Measurements from ENCODE around the gene PDZD2.

PDZD2 gene

GRCh38 chr5:31638345-31638744 lies 586 bp upstream of the PDZD2 start:
- no peak for DNase-seq (ENCODE audit: low read depth, low spot score)

- DNase-seq (ENCODE audit: low read depth, low spot score) = no peak
These were observed 815 bp downstream of the PDZD2 start for GRCh38 chr5:31639481-31640411.

- DNase-seq (ENCODE audit: low read depth, low spot score) = no peak
These were observed 1.6 kb downstream of the PDZD2 start for GRCh38 chr5:31640573-31640972.

- DNase-seq (ENCODE audit: low read depth, low spot score) = no peak
These were observed 2.1 kb downstream of the PDZD2 start for GRCh38 chr5:31641059-31641458.

- DNase-seq (ENCODE audit: low read depth, low spot score) = no peak
These were observed 2.6 kb downstream of the PDZD2 start for GRCh38 chr5:31641575-31641974.

- DNase-seq (ENCODE audit: low read depth, low spot score) = no peak
These were observed 6.6 kb downstream of the PDZD2 start for GRCh38 chr5:31645420-31646081.

GRCh38 chr5:31648326-31648725 lies 9.4 kb downstream of the PDZD2 start:
- DNase-seq (ENCODE audit: low read depth, low spot score) = no peak

- no peak for DNase-seq (ENCODE audit: low read depth, low spot score)
These were observed 12.3 kb downstream of the PDZD2 start for GRCh38 chr5:31651241-31651640.

- DNase-seq (ENCODE audit: low read depth, low spot score) = no peak
These were observed 16.6 kb downstream of the PDZD2 start for GRCh38 chr5:31655491-31655890.

- no peak for DNase-seq (ENCODE audit: low read depth, low spot score)
These were observed 17.9 kb downstream of the PDZD2 start for GRCh38 chr5:31656806-31657205.

GRCh38 chr5:31657315-31657979 lies 18.5 kb downstream of the PDZD2 start:
- DNase-seq (ENCODE audit: low read depth, low spot score) = no peak

GRCh38 chr5:31661257-31661656 lies 22.3 kb downstream of the PDZD2 start:
- DNase-seq (ENCODE audit: low read depth, low spot score) = no peak

GRCh38 chr5:31663519-31663918 lies 24.6 kb downstream of the PDZD2 start:
- no peak for DNase-seq (ENCODE audit: low read depth, low spot score)

- DNase-seq (ENCODE audit: low read depth, low spot score) = no peak
These were observed 25.6 kb downstream of the PDZD2 start for GRCh38 chr5:31664566-31664965.

GRCh38 chr5:31671339-31671741 lies 32.4 kb downstream of the PDZD2 start:
- DNase-seq (ENCODE audit: low read depth, low spot score) = no peak

GRCh38 chr5:31674371-31674951 lies 35.5 kb downstream of the PDZD2 start:
- DNase-seq (ENCODE audit: low read depth, low spot score) = no peak

- DNase-seq (ENCODE audit: low read depth, low spot score) = no peak
These were observed 36.5 kb downstream of the PDZD2 start for GRCh38 chr5:31675472-31675871.

GRCh38 chr5:31678180-31678579 lies 39.2 kb downstream of the PDZD2 start:
- DNase-seq (ENCODE audit: low read depth, low spot score) = no peak

GRCh38 chr5:31680528-31680927 lies 41.6 kb downstream of the PDZD2 start:
- no peak for DNase-seq (ENCODE audit: low read depth, low spot score)

- DNase-seq (ENCODE audit: low read depth, low spot score) = no peak
These were observed 43.1 kb downstream of the PDZD2 start for GRCh38 chr5:31682025-31682424.

GRCh38 chr5:31682851-31683250 lies 43.9 kb downstream of the PDZD2 start:
- no peak for DNase-seq (ENCODE audit: low read depth, low spot score)

GRCh38 chr5:31688515-31689092 lies 49.7 kb downstream of the PDZD2 start:
- no peak for DNase-seq (ENCODE audit: low read depth, low spot score)
